ENCODE results near the gene ASPSCR1.
"Not testable (repeated sequence)": the region's sequence is repeated elsewhere in the genome, so short reads cannot be mapped to it uniquely, and the experiment has no call there.

ASPSCR1 gene

DNA sequence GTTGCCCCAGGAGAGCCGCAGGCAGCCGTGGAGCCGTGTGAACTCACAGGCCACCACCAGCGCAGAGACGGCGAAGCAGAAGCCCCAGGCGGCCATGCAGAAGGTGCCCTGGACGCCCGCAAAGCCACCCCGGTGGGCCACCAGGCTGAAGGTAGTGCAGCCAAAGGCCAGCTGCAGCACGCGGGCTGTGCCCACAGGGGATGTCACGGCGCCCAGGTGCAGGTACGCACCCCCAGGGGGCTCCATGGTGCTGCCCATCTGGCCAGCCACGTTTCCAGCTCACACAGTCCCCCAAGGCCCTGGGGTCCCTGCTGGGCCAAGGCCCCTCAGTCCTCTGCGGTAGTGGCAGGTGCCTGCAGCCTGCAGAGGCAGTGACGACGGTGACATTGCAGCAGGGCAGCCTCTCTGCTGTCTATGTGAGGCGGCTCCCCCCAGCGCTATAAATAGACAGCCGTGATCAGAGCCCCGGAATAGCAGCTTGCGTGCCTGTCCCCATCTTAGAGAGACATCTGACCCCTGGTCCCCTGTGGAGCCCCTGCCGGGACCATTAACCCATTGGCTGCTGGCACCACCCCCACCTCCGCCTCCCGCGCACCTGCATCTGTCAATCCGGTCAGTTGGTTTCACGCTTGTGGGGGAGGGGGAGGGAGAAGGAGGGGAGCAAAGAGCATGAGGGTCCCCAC lies 35.8 kb upstream of the ASPSCR1 start:
- no peak for DNase-seq

- DNase-seq, result no peak
These were observed 35.3 kb upstream of the ASPSCR1 start for GRCh38 chr17:81942167-81942553.

GRCh38 chr17:81944858-81945257 lies 32.6 kb upstream of the ASPSCR1 start:
- DNase-seq, result no peak

GRCh38 chr17:81947189-81947588 lies 30.2 kb upstream of the ASPSCR1 start, which contains the start of gene MYADML2:
Gene MYADML2, minus strand, starts transcription at chr17:81947233. Its CDS starts 5,492 bp downstream, at chr17:81941741.
- DNase-seq, result peak; percentile 8

GRCh38 chr17:81948635-81949378 lies 28.6 kb upstream of the ASPSCR1 start:
- DNase-seq, result no peak

DNA sequence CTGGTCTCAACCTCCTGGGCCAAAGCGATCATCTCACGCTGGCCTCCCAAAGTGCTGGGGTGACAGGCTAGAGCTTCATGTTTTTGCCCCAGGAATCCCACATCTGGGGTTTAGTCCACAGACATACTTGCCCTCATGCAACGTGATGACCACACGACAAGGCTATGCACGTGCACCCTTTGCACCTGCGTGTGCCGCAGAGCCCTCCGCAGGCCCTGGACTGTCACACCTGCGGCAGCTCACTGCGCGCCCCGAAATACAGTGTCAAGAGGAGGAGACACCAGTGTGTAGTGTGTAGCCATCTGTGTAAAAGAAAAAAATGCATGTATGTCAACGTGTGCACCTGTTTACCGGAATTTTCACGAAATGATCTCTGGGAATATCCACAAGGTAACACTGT lies 26.9 kb upstream of the ASPSCR1 start:
- no peak for DNase-seq

DNA sequence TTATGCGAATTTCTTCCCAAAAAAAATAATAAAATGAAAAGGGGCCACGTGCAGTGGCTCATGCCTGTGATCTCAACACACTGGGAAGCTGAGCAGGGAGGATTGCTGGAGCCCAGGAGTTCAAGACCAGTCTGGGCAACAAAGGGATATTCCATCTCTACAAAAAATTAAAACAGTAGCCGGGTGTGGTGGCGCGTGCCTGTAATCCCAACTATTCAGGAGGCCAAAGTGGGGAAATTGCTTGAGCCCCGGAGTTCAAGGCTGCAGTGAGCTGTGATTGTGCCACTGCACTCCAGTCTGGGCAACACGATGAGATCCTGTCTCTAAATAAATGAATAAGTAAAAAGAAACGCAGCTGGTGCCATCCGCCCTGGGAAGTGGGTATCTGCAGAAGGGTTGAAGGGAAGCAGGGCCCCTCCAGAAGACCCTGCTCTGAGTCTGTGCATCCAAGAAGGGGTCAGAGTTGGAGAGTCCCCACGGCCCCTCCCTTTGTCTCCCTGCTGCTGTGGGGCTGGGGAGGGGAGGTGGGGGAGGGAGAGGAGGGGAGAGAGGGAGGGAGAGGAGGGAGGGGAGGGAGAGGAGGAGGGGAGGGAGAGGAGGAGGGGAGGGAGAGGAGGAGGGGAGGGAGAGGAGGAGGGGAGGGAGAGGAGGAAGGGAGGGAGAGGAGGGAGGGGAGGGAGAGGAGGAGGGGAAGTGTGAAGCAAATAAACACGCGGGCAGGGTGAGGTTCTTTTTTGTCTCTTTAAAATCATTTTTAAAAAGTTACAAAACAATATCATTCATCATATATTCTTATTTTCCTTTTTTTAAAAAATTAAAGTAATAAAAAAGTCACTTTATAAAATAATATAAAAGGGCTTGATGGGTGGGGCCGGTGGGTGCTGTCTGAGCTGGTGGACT lies 25.4 kb upstream of the ASPSCR1 start:
- DNase-seq, result no peak

DNA sequence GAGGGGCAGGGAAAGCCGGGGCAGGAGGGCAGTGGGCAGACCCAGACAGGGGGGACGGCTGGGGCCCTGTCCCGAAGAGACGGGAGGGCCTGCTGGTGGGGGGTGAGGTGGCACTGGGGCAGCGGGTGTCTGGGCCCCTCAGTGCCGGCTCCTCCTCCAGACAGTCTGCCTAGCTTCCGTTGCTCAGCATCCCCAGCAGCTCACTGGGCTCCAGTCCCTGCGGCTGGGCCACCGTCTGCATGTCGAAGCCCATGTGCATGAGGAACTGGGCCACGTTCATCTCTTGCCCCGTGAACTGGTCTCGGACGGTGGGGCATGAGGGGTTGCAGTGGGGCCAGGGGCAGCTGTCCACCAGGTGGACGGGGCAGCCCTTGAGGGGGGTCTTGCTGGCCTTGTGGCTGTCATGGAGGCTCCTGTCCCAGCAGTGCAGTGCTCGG lies 24.6 kb upstream of the ASPSCR1 start:
- no peak for DNase-seq

- DNase-seq, result not testable (repeated sequence)
These were observed 24.0 kb upstream of the ASPSCR1 start for GRCh38 chr17:81953443-81953842.

GRCh38 chr17:81954131-81955057 lies 23.0 kb upstream of the ASPSCR1 start:
- DNase-seq, result no peak

GRCh38 chr17:81955058-81955681 lies 22.3 kb upstream of the ASPSCR1 start:
- no peak for DNase-seq

GRCh38 chr17:81955756-81956544 lies 21.5 kb upstream of the ASPSCR1 start:
- DNase-seq, result no peak

DNA sequence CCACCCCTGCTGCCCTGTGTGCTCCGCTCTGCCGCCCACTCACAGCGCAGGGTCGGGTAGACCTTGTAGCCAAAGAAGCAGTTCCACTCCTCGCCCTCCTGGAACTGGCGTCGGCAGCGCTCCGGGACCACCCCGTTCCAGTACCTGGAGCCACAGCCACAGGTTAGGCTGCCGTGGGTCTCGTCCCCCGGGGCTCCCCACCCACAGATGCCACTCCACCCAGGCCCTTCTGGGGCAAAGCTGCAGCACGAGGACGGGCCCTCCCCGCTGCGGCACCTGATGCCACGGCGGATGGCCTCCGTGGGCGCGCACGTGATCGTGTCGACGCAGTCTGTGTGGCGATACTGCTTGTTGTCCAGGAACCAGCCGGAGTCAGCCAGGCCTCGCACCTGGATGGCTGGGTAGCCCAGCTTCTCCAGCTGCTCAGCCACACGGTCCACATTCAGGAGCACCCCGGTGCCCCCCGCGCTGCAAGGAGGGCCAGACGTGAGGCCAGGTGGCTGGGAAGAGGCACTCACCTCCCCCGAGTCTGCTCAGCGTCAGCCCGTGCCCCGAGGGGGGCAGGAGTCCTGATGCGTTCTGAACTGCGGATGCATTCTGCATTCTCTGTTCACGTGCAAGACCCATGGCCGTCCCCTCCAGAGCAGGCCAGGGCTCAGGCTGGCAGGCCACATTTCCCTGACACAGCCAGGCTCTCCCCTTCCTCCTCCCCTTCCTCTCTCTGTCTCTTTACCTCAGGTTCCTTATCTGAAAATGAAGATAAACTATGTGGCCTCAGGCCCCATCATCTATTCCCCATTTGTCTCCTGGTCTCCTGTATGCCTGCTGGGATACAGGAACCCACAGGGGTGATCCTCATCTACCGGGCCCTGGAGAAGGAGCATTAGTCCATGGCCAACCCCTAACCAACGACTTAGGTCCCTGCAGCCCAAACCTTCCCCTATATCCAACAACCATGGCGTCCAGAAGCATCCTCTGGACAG lies 20.5 kb upstream of the ASPSCR1 start:
- DNase-seq, result no peak

GRCh38 chr17:81957691-81958432 lies 19.6 kb upstream of the ASPSCR1 start:
- DNase-seq, result no peak

DNA sequence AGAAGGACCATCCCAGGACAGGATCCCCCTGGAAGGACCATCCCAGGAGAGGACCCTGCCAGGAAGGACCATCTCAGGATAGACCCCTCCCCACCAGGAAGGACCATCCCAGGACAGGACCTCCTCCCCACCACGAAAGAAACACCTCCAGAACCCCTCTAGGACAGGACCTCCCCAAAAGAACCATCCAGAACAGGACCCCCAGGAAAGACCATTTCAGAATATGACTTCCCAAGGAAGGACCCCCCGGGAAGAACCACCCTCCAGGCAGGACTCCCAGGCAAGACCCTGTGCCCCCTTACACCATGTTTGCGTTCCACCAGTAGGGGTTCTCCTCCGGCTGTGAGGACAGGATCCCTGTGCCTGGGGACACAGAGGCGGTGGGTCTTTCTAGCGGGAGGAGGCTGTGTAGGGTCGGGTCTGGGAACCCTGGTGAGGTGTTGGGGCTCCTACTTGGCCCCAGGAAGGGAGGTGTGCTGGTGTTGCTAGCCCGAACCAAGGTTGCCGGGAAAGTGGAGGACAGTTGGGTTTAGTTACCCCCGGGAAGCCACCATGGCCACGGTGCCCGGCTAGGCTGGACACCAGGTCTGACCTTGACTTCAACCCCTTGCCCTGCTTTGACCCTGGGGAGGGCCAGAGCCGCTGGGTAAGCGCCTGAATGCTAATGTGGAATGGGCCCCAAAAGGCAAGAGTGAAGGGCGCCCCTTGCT lies 18.6 kb upstream of the ASPSCR1 start:
- DNase-seq, result no peak

- no peak for DNase-seq
These were observed 17.9 kb upstream of the ASPSCR1 start for GRCh38 chr17:81959362-81960129.

Measured in NCI-H2029 (cell line).